GM19468 (cell line): ENCODE measurements around the gene SLCO3A1.

Experiments
- ATAC-seq: cut with Tn5 transposase; IDR thresholded peaks from one replicate; pipeline ENCODE4 v1.9.1; 2021; ENCODE audit warnings: mild to moderate bottlenecking, moderate library complexity, moderate number of reproducible peaks; ENCODE audit not compliant: unreplicated experiment; ENCODE audit errors: extremely low read depth

The SLCO3A1 gene

DNA sequence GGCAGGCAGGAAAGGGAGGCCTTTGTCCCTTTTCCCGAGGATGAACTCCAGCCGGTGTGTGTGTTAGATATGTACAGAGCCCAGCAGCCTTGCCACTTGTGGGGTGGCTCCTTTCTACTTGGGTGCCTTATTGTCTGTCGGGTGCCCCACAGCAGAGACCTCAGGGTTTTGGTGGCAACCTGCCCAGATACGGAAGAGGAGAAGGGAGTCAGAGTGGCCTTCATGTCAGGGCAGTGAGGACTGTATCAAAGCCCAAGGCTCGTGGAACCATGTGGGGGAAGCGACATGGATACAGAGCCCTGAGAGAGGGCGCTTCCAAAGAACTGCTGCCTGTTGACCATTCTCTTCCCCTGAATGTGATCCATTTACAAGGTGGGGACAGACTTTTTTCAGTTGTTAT lies 166.2 kb downstream of the SLCO3A1 start:
- ATAC-seq, result no peak

DNA sequence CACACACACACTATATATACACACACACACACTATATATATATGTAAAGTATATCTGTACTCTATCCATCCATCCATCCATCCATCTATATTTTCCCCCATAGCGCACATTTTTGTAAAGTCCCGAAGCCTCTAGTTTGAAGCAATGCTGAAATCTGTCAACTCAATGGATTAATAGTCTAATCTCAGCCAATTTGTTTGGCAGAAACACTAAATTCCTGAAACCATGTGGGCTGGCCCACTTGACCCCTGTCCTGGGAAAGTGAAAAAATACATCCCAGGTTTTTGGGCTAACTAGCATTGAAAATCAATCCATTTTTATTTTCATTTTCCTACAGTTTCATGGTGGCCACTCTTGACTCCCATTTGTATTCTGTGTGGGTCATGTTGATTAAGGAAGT lies 166.7 kb downstream of the SLCO3A1 start:
- no peak for ATAC-seq

DNA sequence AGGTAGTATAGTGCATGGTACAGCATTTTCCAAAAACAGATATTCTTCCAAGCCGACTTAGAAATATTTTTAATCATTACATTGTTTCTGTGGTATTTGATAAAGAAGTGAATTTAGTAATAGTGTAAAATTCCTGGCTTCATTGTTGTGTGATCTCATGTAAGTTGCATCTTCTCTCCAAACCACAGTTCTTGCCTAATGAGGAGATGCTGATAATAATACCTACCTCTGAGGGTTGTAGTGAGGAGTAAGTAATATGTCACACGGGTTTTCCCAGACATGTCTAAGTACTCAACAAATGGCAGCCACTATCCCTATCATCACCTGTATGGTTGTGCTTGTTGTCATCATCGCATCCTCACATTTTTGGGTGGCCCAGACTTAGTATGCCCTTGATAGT lies 167.3 kb downstream of the SLCO3A1 start:
- ATAC-seq, result no peak

DNA sequence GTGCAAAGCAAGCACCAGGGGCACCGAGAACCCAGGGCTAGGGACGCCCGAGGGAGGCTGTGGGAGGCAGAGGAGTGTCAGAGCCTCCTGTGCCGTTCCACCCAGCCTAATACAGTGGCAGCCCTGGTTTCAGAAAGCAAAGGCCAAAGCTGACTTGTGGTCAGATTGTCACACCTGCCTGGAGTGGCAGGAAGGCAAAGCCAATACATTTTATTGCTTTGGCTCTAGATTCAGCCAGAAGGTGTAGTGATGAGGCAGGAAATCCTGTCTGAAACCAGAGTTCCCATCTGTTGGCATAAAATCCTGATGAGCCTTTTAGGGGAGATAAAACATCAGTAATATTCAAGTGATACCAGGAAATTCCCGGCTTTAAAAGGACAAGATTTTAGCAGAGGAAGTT lies 168.3 kb downstream of the SLCO3A1 start:
- ATAC-seq, result no peak

DNA sequence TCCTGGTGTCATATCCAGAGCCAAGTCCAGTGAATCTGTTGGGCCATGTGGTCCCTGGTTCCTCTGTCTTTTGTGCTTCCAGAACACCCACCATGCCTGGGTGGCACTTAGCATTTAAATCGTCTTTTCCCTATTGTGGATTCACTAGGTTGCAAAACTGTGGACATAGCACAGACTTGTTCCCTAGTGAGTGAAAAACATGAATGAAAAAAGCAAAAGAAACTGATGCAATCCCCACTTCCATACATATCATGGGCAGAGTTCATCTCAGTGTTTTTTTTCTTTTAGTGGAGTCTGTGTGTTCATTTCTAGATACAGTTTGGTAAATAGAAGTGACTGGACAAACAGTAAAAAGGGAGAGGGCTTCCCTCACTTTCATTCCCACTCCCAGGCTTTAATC lies 170.5 kb downstream of the SLCO3A1 start:
- ATAC-seq, result no peak

DNA sequence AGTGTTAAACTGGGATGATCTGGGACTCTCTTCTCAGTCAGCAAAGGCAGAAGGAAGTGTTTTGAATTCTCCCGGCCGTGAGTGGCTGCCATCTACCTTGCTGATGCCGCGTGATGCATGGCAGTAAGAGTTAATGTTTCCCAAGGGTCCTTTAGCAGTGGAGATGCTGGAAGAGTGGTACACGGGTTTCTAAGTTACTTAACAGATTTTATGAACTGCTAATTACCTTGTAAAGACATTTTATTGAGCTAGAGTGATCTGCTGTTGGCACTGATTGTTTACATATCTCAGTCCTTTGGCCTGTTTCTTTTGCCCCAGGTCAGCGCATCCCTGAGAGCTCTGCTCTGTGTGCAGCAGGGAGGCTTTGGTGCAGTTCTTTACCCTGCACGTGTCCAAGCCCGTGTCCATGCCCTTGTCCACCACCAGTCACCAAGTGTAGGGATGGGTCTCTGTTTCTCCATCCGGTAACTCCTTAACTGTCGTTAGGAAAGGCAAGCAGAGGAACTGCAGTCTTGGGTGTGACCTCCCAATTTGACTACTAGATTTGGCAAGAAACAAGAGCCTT lies 172.3 kb downstream of the SLCO3A1 start:
- no peak for ATAC-seq

DNA sequence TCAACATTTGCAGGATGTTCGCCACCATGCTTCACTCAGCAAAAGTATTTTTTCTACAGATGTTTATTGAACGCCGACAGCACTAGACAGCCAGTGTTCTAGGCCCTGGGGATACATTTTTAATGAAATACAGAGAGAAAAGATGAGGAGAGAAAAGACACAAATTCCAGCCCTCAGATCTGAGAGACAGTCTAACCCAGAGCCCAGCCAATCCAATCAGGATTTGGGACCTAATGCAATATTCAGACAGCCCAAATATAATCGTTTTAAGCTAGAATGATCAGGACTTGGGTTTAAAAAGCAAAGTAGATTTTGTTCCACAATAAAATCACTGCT lies 174.8 kb downstream of the SLCO3A1 start:
- no peak for ATAC-seq

DNA sequence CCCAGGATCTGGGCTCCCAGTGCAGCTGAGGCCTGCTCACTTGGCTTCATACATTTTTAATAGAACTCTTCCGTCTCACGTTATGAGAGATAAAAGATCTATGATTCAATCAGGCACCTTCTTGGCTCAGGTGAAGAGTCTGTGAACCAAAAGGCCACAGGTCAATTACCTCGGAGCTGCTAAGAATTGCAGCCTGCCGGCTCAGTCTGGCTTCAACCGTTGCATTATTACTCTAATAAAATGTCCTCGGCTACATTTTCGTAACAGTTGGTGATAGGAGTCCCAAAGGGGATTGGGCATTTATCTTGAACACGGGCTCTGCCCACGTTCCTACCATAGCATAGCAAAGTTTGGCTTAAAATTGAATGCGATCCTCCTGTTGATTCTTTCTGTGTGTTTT lies 176.3 kb downstream of the SLCO3A1 start:
- no peak for ATAC-seq

DNA sequence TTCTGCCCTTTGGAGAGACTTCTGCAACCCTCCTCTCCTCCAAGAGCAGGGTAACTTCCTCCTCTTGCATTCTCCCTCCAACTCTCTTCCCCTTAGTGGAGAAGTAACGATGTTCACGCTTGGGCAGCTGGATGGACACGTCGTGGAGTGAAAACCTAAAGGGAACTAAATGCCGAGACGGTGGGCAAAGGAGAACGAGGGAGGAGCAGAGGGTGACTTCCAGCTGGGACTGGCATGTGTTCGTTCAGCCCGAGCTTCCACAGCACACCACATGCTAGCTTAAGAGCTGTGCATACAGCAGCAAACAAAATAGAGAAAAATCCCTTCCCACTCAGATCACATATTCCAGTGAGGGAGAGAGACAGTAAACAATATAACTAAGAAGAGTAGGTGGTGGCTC lies 179.8 kb downstream of the SLCO3A1 start:
- no peak for ATAC-seq

DNA sequence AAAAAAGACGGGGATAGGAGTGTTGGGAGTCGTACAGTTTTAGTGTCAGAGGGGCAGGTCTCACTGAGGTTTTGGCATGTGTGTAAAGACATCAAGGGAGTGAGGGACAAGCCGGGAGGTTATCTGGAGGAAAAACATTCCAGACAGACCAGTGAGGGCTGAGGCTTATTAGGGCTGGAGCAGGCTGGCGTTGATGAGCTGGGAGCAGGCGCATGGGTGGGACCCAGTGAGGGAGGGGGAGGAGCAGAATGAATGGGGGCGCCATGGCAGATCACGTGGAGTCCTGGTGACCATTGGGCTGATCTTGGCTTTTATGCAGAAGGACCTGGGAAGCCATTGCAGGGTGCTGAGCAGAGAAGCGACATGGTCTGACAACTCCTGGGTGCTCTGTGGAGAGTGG lies 180.2 kb downstream of the SLCO3A1 start:
- no peak for ATAC-seq

DNA sequence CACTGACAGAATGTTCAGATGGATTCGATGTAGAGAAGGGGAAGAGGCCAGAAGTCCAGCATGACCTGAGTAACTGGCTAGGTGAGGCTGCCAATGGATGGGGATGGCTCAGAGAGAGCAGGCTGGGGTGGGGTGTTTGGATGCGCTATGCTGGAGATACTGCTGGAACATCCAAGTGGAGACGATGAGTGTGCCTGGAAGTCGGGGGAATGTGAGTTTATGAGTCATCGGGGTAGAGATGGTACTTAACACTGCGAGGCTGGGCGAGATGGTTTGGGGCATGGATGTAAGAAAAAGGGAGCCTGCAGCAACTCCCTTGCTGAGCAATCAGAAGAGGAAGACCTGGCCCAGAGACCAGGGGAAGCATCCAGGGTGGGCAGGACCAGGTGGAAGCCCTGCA lies 180.7 kb downstream of the SLCO3A1 start:
- no peak for ATAC-seq

DNA sequence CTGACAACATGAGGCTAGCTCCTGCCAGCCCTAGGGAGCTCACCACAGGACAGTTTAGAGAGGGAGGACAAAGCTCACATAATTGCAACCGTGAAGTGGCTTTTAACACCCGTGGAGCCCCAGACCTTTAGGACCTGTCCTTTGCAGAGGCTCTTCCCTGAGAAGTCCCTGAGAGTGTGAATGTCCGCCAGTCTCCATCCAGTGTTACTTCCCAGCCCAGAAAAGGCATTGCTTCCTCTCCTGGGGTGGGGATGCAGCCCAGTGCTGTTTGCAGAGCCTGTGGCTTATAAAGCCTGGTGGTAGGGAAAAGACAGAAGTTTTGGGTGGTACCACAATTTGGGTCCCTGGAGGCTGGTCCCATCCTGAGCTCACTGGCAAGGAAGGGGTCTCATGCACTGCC lies 182.0 kb downstream of the SLCO3A1 start:
- ATAC-seq, result no peak

DNA sequence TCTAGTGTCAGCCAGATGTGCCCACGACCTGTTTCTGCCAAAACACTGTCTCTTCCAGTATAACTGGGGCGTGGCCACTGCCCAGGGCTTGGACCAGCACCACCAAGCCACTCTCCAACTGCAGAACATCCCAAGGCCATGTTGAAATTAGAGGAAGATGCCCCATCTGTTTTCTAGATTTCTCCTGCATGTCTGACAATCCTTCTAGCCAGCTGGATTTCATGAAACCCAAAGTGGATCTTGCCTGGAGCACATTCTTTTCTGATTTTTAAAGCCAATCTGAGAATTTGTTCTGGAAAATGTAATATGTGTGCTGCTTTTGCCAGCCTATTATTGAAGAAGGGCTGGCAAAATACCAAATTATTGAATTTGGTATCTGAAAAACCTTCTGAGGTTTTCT lies 182.5 kb downstream of the SLCO3A1 start:
- no peak for ATAC-seq

DNA sequence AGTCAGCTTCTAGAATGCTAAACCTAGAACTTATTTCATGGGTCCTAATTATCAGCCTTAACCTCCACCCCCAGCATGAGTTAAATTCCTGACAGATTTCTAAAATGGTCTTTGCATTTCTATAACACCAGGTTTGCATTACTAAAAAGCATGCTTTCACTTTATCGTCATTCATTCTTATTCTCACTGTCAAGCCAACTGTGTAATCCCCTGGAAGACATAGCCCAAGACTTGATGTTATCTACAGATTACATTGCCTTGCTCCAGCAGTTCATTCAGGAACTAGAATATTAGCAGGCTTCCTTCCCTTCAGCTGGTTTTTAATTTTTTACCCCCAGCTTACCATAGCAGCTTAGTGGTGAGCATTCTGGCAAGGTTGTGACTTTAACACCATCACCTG lies 184.0 kb downstream of the SLCO3A1 start:
- ATAC-seq, result no peak

DNA sequence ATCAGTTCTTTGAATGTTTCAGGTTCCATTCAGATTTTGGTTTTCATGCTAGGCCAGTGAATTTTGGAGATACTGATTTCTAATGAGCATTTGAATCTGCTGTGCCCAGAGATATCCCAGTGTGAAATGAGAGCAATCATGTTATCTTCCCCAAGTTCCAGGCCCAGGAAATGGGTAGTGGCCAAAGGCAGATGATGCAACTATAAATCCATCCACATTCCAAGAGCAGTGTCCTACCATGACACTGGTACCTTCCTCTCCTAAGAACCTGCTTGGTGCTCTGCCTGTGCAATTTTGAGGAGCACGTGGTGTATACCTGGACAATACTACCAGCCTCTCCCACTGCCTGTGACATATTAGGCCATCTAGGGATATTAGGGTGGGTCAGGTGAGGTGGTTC lies 186.8 kb downstream of the SLCO3A1 start:
- ATAC-seq, result no peak

DNA sequence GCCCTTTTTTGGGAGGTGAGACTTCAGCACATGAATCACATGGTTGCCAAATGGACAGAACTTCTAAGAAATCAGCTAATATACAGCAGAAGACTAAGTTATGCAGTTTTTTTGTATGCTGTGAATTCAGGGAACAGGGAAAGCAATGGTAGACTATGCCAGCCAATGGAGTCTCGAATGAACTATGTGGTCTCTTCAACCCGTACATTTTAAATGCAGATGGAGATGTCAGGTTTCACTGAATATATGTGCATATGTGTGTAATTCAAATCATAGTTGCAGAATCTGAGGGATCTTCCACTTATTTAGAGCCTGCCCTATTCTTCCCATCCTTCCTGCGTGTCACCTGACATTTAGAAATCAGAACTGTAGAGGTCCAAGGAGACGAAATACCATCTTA lies 187.9 kb downstream of the SLCO3A1 start:
- ATAC-seq, result no peak

DNA sequence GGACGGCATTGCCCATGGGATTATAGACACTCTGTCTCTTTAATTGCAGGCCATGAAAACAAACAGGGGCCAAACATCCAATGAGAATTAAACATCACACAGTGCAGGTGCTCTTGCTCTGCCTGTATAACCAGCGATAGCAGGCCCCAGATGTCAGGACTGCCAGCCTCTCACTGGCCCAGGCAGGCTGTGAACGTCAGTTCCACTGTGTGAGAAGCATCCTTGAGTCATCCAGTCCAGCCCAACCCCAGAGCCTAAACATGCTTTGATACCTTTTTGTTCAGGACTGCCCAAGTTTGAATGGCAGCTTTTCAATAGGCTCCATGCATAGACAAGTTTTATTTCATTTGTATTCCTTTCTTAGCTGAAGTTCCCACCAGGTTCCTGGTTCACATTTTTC lies 189.8 kb downstream of the SLCO3A1 start:
- ATAC-seq, result no peak

DNA sequence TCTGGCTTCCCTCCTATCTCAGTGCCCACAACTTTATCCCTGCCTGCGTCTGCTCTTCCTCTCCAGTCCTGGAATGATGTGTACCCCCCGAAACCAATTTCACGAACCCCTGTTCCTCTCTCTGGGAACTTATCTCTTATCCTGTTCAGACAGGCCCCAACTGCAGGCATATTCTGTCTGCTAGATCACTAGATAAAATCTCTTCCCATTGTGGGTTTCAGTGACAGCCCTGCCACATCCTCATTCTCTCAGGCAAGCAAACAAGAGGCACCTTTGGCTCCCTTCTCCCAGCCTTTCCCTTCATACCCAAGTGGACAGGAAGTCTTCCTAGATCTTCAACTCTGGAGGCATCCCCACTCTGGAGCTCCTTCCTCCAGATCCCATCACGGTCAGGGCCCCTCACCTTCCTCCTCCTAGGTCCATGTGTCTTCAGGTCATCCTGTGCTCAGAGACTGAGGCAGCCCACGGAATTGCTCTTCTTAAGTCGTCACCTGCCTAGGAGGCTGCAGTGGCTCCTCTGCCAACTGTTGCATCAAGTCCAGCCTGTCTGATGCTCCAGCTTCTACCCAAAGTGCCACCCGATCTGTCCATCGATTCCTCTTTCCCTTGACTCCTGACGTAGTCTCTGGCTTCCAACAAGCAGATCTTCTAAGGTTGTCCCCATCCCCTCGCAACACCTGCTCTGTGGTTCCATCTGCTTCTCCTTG lies 190.8 kb downstream of the SLCO3A1 start:
- no peak for ATAC-seq

DNA sequence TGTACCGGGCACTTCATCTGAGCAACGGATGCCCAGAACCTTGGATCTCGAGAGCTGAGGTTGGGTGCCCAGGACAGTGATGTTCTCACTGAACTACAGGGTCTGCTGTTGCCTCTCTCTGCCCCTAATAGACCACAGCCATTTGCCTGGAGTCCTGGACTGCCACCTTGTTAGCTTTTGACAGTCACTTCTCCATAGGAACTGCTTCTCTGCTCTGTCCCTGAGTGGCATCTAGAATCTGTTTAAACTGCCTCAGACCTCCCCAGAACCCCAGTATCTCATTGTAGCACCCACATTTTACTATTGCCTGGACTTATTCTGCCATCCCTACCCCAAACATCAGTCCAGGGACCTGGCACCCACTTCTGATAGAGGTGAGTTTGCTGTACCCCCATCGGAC lies 194.4 kb downstream of the SLCO3A1 start:
- ATAC-seq, result no peak

DNA sequence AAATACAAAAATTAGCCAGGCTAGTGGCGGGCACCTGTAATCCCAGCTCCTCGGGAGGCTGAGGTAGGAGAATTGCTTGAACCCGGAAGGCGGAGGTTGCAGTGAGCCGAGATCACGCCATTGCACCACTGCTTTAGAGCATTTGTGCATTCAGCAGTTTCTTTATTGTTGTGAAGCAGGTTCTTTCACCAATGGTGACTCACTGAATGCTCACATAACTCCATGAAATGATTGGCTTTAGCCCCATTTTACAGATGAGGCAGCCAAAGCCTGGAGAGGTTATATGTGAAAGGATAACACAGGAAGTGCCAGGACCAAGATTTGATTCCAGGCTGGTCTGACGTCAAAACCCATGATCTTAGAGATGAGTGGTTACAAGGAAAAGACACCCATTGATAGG lies 195.2 kb downstream of the SLCO3A1 start:
- ATAC-seq, result no peak

DNA sequence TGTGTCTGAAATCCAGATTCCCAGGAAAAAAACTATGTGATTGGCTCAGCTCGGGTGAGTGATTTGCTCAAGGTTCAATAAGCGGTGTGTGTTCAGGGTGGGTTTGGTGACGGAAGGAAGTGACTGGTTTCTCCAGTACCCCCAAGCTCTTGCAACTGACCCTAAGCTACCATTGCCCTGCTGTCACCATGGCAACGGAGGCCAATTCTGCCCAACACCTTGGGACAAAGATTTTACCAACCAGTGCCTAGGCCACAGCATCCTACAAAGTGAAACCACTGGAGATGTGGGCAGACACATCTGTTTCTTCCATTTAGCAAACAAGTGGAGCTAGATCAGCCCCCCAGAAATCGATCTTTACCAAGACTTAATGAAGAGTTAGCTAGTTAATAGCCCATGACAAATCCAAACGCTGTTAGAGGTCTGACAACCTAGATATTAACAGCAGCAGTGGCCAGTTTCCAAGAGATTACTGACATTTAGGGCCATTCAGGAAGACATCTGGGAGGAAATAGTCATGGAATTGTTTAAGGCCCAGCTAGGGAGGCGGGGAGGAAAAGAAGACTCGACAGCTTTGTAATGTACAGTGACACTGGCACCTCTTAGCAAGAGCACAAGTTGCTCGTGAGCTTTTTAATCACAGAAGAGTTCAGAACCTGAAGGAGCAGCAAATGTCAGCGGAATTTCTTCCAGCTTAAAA lies 195.9 kb downstream of the SLCO3A1 start:
- no peak for ATAC-seq
